ENCODE measurements around the gene CAMK2N1. TPM values are rescaled to one million over a fixed set of nuclear protein-coding genes. Genes with fewer than 3 reads are reported as not detected.

CAMK2N1 gene
- total RNA-seq, 1 experiment from 2014 or later, result 4.4 TPM

DNA sequence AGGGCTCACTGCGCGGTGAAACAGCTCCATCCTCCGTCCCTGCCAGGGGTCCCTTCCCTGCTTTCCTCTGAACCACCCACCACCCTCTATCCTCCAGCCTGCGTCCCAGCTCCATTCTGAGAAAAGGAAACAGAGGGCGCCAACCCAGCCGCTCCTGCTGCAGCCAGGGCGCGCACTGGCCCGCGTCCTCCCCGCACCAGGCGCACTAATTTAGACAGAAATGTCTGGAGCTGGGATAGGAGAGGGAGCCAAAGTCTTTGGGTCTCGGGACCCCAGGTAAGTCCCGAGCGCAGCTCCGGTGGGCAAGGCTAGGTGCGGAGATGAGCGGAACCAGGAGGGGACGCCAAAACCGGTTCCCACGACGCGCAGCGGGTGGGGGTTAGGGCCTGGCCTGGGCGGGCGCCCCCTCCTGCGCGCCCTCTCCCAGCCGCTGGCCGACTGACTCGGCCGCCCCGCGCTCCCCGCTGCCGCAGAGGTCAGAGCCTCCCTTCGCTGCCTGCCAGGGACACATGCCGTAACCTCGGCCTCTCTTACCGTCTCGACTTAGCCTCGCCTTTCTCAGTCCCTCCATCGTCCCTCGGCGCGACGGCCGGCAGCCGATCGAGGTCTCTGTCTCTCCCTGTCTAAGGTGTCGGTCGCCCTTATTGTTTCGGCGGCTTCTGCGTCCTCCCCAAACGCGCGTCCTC is 2.0 kb downstream of the CAMK2N1 start:
- Histone ChIP-seq H3K27ac (ENCODE audit: low read length) (no peak overlapping the region), H3K4me1 (ENCODE audit: control insufficient read depth, insufficient read depth, low read length) (peaks cover 8% of the 10 kb centered on the region), H3K4me3 (ENCODE audit: low read depth in 2 of 2, low read length in 2 of 2) (peak overlapping the region; percentile 37 to 60), H3K9me3 (ENCODE audit: control insufficient read depth, insufficient read depth, low read depth, low read length) (no peaks in the 10 kb centered on the region), H3K27me3 (ENCODE audit: control insufficient read depth, insufficient read depth, low read length) (peaks cover 6% of the 10 kb centered on the region; the same call in 1 of the 2 replicates), H3K36me3 (ENCODE audit: control insufficient read depth, insufficient read depth, low read length) (peaks cover 2% of the 10 kb centered on the region; the same call in 1 of the 2 replicates)
- intact Hi-C loops (cut with micrococcal nuclease; ENCODE audit: unreplicated experiment), result no loop called here
- ChIA-PET POLR2A (no interaction called here), CTCF (interaction anchor here (0.6 to 1.6 kb wide), 2 partner anchors 271 to 885 kb away, joined by 3 to 4 read pairs; no protein-coding TSS in a partner anchor)
- DNase-seq (ENCODE audit: low read depth, low spot score), result no peak
- TF ChIP-seq TCF7L2 (IDR thresholded peaks at IDR 0.05; ENCODE audit: low read depth, low read length) (no peak), POLR2AphosphoS5 (IDR thresholded peaks at IDR 0.05; ENCODE audit: low read depth, low read length) (no peak), REST (IDR thresholded peaks at IDR 0.05; ENCODE audit: insufficient read depth in 1 of 2, low read depth in 2 of 2, low read length in 1 of 2) (no peak), SIN3A (IDR thresholded peaks at IDR 0.05; ENCODE audit: borderline replicate concordance, insufficient read depth, low read depth, low read length) (no peak)
- TF ChIP-seq, protein P1, sequence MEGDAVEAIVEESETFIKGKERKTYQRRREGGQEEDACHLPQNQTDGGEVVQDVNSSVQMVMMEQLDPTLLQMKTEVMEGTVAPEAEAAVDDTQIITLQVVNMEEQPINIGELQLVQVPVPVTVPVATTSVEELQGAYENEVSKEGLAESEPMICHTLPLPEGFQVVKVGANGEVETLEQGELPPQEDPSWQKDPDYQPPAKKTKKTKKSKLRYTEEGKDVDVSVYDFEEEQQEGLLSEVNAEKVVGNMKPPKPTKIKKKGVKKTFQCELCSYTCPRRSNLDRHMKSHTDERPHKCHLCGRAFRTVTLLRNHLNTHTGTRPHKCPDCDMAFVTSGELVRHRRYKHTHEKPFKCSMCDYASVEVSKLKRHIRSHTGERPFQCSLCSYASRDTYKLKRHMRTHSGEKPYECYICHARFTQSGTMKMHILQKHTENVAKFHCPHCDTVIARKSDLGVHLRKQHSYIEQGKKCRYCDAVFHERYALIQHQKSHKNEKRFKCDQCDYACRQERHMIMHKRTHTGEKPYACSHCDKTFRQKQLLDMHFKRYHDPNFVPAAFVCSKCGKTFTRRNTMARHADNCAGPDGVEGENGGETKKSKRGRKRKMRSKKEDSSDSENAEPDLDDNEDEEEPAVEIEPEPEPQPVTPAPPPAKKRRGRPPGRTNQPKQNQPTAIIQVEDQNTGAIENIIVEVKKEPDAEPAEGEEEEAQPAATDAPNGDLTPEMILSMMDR (IDR thresholded peaks at IDR 0.05), result peak; percentile 77
- in situ Hi-C loops (cut with HindIII; ENCODE audit: low pct_unique_long_range_greater_than_20kb, low sequenced_read_pairs), result no loop called here
- ATAC-seq, result peak; percentile 67
- no TSS peak for BruUV-seq (replicated peaks)

GRCh38 chr1:20483098-20483832 is 2.7 kb downstream of the CAMK2N1 start:
- H3K4me1 ChIP-seq (ENCODE audit: control insufficient read depth, insufficient read depth, low read length), result peaks cover 8% of the 10 kb centered on the region
- POLR2A ChIA-PET, result no interaction called here
- no peak for DNase-seq (ENCODE audit: low read depth, low spot score)
- H3K36me3 ChIP-seq (ENCODE audit: control insufficient read depth, insufficient read depth, low read length), result peaks cover 2% of the 10 kb centered on the region; the same call in 1 of the 2 replicates
- H3K9me3 ChIP-seq (ENCODE audit: control insufficient read depth, insufficient read depth, low read depth, low read length), result no peaks in the 10 kb centered on the region
- intact Hi-C loops (cut with micrococcal nuclease; ENCODE audit: unreplicated experiment) (no loop called here), in situ Hi-C loops (cut with HindIII; ENCODE audit: low pct_unique_long_range_greater_than_20kb, low sequenced_read_pairs) (no loop called here)
- no TSS peak for BruUV-seq (replicated peaks)
- CTCF ChIA-PET, result interaction anchor here (0.6 to 1.6 kb wide), 4 partner anchors 16 to 885 kb away, joined by 3 to 4 read pairs (median 4); no protein-coding TSS in a partner anchor
- peaks cover 6% of the 10 kb centered on the region; the same call in 1 of the 2 replicates for H3K27me3 ChIP-seq (ENCODE audit: control insufficient read depth, insufficient read depth, low read length)
- H3K4me3 ChIP-seq (ENCODE audit: low read depth in 2 of 2, low read length in 2 of 2), result peak overlapping the region in 1 of 2 experiments; percentile 60; a peak in 2 of 4 replicates
- no peak for ATAC-seq
- no peak overlapping the region for H3K27ac ChIP-seq (ENCODE audit: low read length)
- no peak for TF ChIP-seq SIN3A (IDR thresholded peaks at IDR 0.05; ENCODE audit: borderline replicate concordance, insufficient read depth, low read depth, low read length)

Data from Panc1 (cell line).